NCI-H446 treated with DMSO at 0.1 percent for 48 hours (cell line): Measurements from ENCODE around the gene PPFIA3.
"Not testable (repeated sequence)": the region's sequence is repeated elsewhere in the genome, so short reads cannot be mapped to it uniquely, and the experiment has no call there.

Experiments
- DNase-seq: peaks from one replicate; lab custom pipeline; 2025; lab: John Stamatoyannopoulos, UW

PPFIA3 gene

DNA sequence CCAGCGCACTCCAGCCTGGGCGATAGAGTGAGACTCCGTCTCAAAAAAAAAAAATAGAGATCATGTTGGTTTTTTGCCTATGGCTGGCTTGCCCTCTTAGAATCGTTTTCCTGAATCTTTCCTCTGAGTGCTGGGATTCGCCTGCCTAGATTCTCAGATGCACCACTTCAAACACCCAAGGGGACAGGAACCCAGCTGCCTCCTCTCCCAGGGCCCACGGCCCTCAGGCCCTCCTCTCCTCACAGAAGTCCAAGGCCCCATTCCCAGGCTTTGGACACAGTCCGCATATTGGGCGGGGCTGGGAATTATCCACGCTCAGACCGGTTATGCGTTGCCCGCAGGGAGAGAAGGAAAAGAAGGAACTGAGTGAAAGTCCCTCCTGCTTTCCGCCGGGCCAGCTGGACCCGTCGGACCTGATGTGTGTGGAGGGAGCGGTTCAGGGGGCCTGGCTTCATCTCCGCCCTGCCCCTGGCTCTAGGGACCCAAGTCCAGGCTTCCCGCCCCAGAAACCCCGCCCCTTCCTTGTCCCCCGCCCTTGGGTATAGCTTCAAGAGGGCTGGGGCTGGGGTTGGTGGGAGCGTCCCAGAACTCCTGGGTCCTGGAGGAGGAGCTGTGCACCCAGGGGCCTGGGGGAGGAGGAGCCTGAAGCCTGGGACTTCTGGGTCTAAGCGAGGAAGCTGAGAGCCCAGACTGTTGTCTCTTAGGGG lies 5.8 kb downstream of the PPFIA3 start:
- DNase-seq: no peak

DNA sequence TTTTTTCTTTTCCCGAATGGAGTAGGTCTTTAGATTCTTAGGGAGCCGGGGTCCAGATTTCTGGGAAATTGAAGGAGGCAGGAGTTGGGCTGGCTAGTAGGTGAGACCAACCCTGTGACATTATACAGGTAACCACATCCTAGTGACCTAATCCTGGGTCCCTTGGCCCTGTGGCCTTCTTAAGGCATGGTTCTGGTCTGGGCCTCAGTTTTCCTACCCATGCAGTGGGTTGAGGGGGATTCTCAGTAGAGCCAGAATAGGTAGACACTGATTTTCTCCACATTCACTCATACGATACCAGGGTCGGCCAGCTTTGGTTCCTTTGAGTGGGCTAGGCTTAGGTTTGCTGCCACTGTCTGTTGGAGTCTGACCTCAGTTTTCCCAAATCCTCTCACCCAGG lies 7.2 kb downstream of the PPFIA3 start:
- DNase-seq: no peak

- not testable (repeated sequence) for DNase-seq
Measured at GRCh38 chr19:49127225-49127624, 7.9 kb downstream of the PPFIA3 start.

- DNase-seq: peak; percentile 90
Measured at GRCh38 chr19:49127674-49128544, 8.6 kb downstream of the PPFIA3 start.

- no peak for DNase-seq
Measured at GRCh38 chr19:49128545-49129237, 9.3 kb downstream of the PPFIA3 start.

GRCh38 chr19:49129238-49129583 lies 9.9 kb downstream of the PPFIA3 start:
- no peak for DNase-seq

DNA sequence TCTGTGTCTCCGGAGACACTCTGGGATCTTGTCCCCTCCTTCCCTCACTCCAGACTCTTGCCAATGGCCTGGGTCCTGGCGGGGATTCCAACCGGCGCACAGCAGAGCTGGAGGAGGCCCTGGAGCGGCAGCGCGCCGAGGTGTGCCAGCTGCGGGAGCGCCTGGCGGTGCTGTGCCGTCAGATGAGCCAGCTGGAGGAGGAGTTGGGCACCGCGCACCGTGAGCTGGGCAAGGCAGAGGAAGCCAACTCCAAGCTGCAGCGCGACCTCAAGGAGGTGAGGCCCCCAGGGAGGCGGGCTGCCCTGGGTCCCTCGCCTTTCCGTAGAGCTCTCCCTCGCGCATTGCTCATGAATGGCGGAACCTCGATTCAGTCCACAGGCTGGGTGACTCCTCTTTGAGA lies 11.0 kb downstream of the PPFIA3 start:
- DNase-seq: no peak

DNA sequence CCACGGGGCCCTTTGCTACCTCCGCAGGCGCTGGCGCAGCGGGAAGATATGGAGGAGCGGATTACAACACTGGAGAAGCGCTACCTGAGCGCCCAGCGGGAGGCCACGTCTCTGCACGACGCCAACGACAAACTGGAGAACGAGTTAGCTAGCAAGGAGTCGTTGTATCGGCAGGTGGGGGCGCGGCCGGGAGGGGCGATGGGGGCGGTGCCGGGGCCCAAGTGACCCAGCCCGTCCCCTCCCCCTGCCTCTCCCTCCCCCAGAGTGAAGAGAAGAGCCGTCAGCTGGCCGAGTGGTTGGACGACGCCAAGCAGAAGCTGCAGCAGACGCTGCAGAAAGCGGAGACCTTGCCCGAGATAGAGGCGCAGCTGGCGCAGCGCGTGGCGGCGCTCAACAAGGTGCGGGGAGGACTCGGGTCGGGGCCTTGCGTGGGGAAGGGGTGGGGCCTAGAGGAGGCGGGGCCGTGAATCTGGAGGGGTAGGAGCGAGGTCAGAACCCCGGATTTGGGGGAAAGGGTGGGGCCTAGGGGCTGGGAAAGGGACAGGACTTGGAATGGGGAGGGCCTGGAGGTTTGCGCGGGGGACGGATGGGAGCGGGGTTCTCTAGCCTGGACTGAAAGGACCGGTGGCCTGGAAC lies 13.7 kb downstream of the PPFIA3 start:
- DNase-seq: no peak

DNA sequence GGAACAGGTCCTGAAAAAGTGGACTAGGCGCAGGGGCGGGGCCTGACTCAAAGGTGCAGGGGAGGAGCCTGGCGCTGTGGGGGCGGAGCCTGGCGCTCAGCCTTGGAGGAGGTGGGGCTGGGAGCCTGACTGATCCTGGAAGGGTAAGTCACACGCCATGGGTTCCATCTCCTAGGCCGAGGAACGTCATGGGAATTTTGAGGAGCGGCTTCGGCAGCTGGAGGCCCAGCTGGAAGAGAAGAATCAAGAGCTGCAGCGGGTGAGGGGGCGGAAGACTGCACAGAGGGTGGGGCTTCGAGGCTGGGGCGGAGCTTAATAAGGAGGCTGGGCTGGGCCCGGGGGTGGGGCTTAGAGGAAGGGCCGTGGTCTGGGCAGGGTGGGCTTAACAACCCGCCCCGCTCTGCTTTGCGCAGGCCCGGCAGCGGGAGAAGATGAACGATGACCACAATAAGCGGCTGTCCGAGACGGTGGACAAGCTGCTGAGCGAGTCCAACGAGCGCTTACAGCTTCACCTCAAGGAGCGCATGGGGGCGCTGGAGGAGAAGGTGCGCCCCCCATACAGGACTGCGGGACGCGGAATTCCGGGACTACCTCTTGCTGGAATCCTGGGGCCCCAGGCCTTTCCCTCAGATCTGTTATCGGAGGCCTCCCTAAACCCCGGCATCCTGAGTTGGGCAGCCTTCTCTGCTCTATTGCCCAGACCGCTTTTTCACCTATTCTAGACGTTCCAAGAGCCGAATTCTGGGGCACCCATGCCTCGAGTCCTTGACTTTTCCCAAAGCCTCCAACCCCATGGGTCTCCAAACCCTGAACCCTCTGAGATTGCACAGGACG lies 14.5 kb downstream of the PPFIA3 start:
- DNase-seq: no peak

DNA sequence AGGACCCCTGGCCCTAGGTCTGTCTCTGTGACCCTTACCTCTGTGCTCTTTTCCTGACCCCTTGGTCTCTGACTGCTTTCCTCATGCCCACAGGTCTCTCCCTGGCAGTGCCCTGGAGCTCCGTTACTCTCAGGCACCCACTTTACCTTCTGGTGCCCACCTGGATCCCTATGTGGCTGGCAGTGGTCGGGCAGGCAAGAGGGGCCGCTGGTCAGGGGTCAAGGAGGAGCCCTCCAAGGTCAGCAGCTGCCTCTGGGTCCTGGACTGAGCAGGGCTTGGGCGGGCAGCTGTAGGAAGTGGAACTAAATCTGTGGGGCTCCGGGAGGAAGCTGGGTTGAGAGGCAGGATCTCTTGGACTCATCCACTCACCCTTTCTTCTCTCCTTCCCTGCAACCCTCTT lies 16.3 kb downstream of the PPFIA3 start:
- no peak for DNase-seq

DNA sequence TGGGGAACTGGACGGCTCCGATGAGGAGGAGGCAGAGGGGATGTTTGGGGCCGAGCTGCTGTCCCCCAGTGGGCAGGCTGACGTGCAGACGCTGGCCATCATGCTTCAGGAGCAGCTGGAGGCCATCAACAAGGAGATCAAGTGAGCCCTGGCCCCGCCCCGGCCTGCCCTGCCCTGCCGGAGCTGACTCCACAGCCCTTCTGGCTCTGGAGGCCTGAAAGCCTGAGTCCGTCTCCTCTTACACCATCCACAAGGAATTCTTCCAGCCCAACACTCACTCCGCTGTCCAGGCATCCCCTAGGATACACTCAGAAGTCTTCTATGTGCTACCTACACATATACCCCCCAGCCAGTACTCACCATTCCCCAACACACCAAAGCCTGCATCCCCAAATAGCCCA lies 17.4 kb downstream of the PPFIA3 start:
- DNase-seq: no peak

- DNase-seq: no peak
Measured at GRCh38 chr19:49140951-49141350, 21.6 kb downstream of the PPFIA3 start.

- no peak for DNase-seq
Measured at GRCh38 chr19:49141352-49141751, 22.0 kb downstream of the PPFIA3 start.

DNA sequence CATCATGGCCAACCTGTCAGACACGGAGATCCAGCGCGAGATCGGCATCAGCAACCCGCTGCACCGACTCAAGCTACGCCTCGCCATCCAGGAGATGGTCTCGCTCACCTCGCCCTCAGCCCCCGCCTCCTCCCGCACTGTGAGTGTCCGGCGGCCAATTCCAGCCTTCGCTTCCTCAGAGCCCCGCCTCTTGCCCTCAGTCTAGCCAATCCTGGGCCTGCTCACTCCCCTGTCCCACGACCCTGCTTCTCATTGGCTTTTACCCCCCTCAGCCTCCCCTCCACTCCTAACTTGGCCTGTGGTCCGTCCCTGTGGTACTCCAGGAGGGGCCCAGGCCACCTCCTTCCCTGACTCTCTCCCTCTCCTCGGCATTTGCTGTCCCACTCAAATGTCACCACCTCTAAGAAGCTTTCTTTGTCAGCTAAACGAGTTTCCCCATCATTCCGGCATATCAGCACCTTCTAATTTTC lies 23.6 kb downstream of the PPFIA3 start:
- no peak for DNase-seq

DNA sequence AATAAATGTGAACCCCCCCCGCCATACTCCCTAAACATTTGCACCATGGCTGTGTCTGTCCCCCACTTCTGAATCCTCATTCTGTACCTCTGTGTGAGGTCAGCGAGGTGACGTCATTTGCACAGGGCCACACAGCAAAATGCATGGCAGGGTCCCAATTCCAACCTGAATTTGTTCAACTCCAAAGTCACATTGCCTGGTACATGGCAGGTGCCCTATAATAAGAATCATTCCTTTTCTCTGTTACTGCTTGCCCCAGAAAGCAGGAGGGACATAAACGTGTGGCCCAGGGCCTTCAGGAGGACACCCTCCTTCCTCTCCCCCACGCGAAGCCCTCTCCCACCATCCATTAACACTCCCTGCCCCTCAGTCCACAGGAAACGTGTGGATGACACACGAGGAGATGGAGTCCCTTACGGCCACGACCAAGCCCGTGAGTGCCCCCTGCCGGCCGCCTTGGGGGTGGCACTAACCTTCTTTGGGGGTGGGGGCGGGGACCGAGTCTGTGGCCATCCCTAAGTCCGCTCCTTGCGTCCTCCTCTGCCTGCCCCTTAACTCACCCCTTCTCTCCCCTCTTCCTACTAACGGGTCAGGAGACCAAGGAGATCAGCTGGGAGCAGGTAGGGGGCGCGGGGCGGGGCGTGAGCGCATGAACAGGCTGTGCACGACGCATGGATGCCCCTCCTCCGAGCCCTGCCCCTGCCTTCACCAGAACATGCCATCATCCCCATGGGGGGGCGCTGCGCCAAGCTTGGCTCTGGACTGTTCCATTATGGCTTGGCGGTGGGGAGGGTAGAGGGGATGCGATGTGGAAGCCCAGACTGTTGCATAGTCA lies 26.4 kb downstream of the PPFIA3 start:
- no peak for DNase-seq

DNA sequence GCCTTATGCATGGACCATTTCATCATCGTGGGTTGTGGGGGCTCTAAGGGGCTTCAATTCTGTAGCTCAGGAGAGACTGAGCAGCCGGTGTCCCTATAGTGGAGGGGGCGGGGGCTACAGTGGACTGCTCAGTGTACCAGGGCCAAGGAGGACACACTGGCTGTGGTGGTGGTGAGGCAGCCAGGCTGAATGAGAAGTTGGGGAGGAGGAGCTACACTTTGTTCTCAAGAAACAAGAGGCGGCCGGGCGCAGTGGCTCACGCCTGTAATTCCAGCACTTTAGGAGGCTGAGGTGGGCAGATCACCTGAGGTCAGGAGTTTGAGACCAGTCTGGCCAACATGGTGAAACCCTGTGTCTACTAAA lies 27.0 kb downstream of the PPFIA3 start:
- DNase-seq: not testable (repeated sequence)

DNA sequence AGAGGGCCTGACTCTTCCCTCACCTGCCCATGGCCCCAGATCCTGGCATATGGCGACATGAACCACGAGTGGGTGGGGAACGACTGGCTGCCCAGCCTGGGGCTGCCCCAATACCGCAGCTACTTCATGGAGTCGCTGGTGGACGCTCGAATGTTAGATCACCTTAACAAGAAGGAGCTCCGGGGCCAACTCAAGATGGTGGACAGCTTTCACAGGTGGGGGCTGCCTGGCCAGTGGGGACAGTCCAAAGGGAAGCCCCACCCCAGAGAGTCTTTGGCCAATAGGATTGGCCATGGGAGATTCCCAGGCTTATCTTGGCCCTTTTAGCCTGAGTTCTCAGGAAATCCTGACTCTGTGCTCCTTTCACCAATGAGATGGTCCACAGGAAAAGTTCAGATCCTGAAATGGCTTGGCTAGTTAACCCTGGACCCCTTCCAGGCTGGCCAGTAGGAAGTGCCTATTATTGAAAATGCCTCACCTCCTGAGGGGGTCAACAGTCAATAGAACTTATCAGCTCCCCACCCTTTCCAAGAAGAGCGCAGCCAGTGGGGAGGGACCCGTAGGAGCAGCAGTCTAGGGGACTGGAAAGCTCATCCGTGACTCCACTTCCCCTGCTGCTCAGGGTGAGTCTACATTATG lies 28.8 kb downstream of the PPFIA3 start:
- no peak for DNase-seq

DNA sequence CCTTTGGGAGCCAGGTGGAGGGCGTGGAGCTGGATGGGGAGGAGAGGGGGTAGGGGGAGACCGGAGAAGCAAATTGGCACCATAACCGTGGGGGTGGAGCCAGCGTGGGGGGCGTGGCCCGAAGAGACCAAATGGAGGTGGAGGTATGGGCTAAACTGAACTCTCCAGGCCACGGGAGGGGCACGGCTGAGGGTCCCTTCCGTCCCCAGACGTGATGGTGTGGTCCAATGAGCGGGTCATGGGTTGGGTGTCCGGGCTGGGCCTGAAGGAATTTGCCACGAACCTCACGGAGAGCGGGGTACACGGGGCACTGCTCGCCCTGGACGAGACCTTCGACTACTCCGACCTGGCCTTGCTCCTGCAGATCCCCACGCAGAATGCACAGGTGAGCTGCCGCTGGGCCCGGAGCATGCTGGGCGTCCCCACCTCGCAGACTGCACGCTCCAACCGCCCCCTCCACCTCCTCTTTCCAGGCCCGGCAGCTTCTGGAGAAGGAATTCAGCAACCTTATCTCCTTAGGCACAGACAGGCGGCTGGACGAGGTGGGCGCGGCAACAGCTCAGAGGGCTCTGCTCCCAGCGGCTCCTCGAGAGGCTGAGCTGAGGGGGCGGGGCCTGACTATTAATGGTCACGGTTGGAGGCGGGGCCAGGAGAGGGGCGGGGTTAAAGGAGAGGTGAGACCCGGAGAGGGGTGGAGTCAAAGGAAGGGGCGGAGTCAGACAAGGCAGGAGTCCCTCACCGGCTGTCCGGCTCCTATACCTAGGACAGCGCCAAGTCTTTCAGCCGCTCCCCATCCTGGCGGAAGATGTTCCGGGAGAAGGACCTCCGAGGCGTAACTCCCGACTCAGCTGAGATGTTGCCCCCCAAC lies 29.7 kb downstream of the PPFIA3 start:
- peak; percentile 62 for DNase-seq

DNA sequence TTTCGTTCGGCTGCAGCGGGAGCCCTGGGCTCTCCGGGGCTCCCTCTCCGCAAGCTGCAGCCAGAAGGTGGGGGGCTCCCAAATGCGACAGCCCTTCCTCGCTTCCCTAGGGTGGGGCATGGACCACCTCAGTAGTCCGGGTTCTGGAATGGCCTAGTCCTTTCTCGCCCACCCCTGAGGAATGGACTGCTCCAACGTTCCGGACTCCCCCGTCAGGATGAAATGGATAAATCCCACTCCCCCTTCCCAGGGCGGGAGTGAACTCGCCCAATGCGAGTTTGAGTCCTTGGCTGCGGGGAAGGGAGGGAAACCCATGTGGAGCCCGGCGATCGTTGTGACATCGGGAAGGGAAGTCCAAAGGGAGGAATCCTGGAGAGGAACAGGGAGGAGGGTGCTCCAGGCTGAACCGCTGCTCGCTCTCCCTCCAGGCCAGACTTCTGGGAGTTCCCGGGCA lies 30.3 kb downstream of the PPFIA3 start:
- peak; percentile 60 for DNase-seq
